Measurements from ENCODE around the gene NOLC1. TPM values are rescaled to one million over a fixed set of nuclear protein-coding genes. Genes with fewer than 3 reads are reported as not detected.

The NOLC1 gene
- total RNA-seq, 4 donors from 2014 or later, result 38.6 to 90.6 (median 83.4) TPM

GRCh38 chr10:102112210-102112817 lies 39.9 kb upstream of the NOLC1 start:
- no peak for DNase-seq
- intact Hi-C loops (cut with DNase I), result no loop called here
- Histone ChIP-seq H3K9me3 (no peaks in the 10 kb centered on the region), H3K4me1 (peaks cover 45 to 72% (median 54%) of the 10 kb centered on the region in 3 donors), H3K27ac (peak overlapping the region in 3 of 4 donors; percentile 92 to 99 (median 98)), H3K36me3 (peaks cover 34 to 47% (median 47%) of the 10 kb centered on the region in 3 donors), H3K4me3 (peak overlapping the region; percentile 58 to 90 (median 82)), H3K27me3 (no peaks in the 10 kb centered on the region)
- no peak for TF ChIP-seq POLR2A (IDR thresholded peaks at IDR 0.05)
- TF ChIP-seq CTCF (IDR thresholded peaks at IDR 0.05), result no peak
- 47% methylated on average over 3 of the region's 3 CpGs; no CpG with 5 or more reads in 1 of the 2 donors for WGBS, 2 donors

- Histone ChIP-seq H3K27me3 (no peaks in the 10 kb centered on the region), H3K27ac (peak overlapping the region; percentile 91 to 99 (median 95)), H3K4me3 (peak overlapping the region; percentile 58 to 90 (median 82)), H3K4me1 (peaks cover 56 to 83% (median 65%) of the 10 kb centered on the region in 3 donors), H3K36me3 (peaks cover 26 to 36% (median 36%) of the 10 kb centered on the region in 3 donors), H3K9me3 (no peaks in the 10 kb centered on the region)
- 16 to 37% methylated on average over 5 to 6 of the region's 7 CpGs for WGBS, 2 donors
- TF ChIP-seq CTCF (IDR thresholded peaks at IDR 0.05) (no peak), POLR2A (IDR thresholded peaks at IDR 0.05) (no peak)
- intact Hi-C loops (cut with DNase I), result no loop called here
- no peak for DNase-seq
Measured at GRCh38 chr10:102113261-102113955, 38.8 kb upstream of the NOLC1 start.

- Histone ChIP-seq H3K27me3 (no peaks in the 10 kb centered on the region), H3K27ac (peak overlapping the region; percentile 91 to 99 (median 95)), H3K4me3 (peak overlapping the region; percentile 58 to 90 (median 82)), H3K4me1 (peaks cover 63 to 91% (median 70%) of the 10 kb centered on the region in 3 donors), H3K36me3 (peaks cover 20 to 28% (median 28%) of the 10 kb centered on the region in 3 donors), H3K9me3 (no peaks in the 10 kb centered on the region)
- no peak for DNase-seq
- WGBS, 2 donors, result 0 to 1% methylated on average over 7 to 12 of the region's 45 CpGs
- no peak for TF ChIP-seq CTCF (IDR thresholded peaks at IDR 0.05)
- TF ChIP-seq POLR2A (IDR thresholded peaks at IDR 0.05), result no peak
- intact Hi-C loops (cut with DNase I), result no loop called here
Measured at GRCh38 chr10:102113956-102114857, 38.0 kb upstream of the NOLC1 start.

- H3K27ac ChIP-seq, result peak overlapping the region; percentile 91 to 99 (median 95)
- WGBS, 2 donors, result 0 to 1% methylated on average over 9 to 19 of the region's 23 CpGs
- intact Hi-C loops (cut with DNase I), result no loop called here
- H3K4me1 ChIP-seq, result peaks cover 63 to 96% (median 70%) of the 10 kb centered on the region in 3 donors
- peak overlapping the region; percentile 58 to 90 (median 82) for H3K4me3 ChIP-seq
- no peak for DNase-seq
- no peaks in the 10 kb centered on the region for H3K27me3 ChIP-seq
- peaks cover 12 to 20% (median 20%) of the 10 kb centered on the region in 3 donors for H3K36me3 ChIP-seq
- TF ChIP-seq CTCF (IDR thresholded peaks at IDR 0.05), result no peak
- peak in 3 of 4 donors; percentile 11 to 75 (median 38) for TF ChIP-seq POLR2A (IDR thresholded peaks at IDR 0.05)
- no peaks in the 10 kb centered on the region for H3K9me3 ChIP-seq
Measured at GRCh38 chr10:102114861-102115618, 37.1 kb upstream of the NOLC1 start.
